ENCODE measurements around the gene BCL2L1. TPM values are rescaled to one million over a fixed set of nuclear protein-coding genes. Genes with fewer than 3 reads are reported as not detected.

Gene BCL2L1
- total RNA-seq, 1 donor from 2014 or later: 191 TPM

- no peak for DNase-seq (ENCODE audit: low spot score)
These were observed 8.7 kb upstream of the BCL2L1 start for GRCh38 chr20:31731321-31731717.

GRCh38 chr20:31723319-31724078 lies 831 bp upstream of the BCL2L1 start:
- DNase-seq (ENCODE audit: low spot score): peak; percentile 98

GRCh38 chr20:31723069-31723318 lies 326 bp upstream of the BCL2L1 start:
- DNase-seq (ENCODE audit: low spot score): no peak

- no peak for DNase-seq (ENCODE audit: low spot score)
These were observed 1.0 kb downstream of the BCL2L1 start for GRCh38 chr20:31721408-31722256.

- DNase-seq (ENCODE audit: low spot score): no peak
These were observed 1.9 kb downstream of the BCL2L1 start for GRCh38 chr20:31720486-31721407.

GRCh38 chr20:31719644-31720485 lies 2.8 kb downstream of the BCL2L1 start:
- peak; percentile 63 for DNase-seq (ENCODE audit: low spot score)

- peak; percentile 45 for DNase-seq (ENCODE audit: low spot score)
These were observed 3.6 kb downstream of the BCL2L1 start for GRCh38 chr20:31718952-31719643.

- DNase-seq (ENCODE audit: low spot score): no peak
These were observed 5.0 kb downstream of the BCL2L1 start for GRCh38 chr20:31717478-31718201.

- no peak for DNase-seq (ENCODE audit: low spot score)
These were observed 5.7 kb downstream of the BCL2L1 start for GRCh38 chr20:31716818-31717477.

- DNase-seq (ENCODE audit: low spot score): no peak
These were observed 6.3 kb downstream of the BCL2L1 start for GRCh38 chr20:31716351-31716750.

- no peak for DNase-seq (ENCODE audit: low spot score)
These were observed 6.9 kb downstream of the BCL2L1 start for GRCh38 chr20:31715766-31716165.

GRCh38 chr20:31713312-31714273 lies 9.1 kb downstream of the BCL2L1 start:
- DNase-seq (ENCODE audit: low spot score): peak; percentile 58

GRCh38 chr20:31712564-31713311 lies 9.9 kb downstream of the BCL2L1 start:
- DNase-seq (ENCODE audit: low spot score): peak; percentile 91

- peak; percentile 45 for DNase-seq (ENCODE audit: low spot score)
These were observed 10.5 kb downstream of the BCL2L1 start for GRCh38 chr20:31712112-31712553.

- no peak for DNase-seq (ENCODE audit: low spot score)
These were observed 11.2 kb downstream of the BCL2L1 start for GRCh38 chr20:31711179-31712111.

GRCh38 chr20:31710423-31711108 lies 12.1 kb downstream of the BCL2L1 start:
- no peak for DNase-seq (ENCODE audit: low spot score)

Data from mucosa of gallbladder (tissue), 1 donor.